Ascending aorta (tissue), 2 donors: ENCODE results near the gene ACKR2. TPM values are rescaled to one million over a fixed set of nuclear protein-coding genes. Genes with fewer than 3 reads are reported as not detected.
A peak's percentile ranks its signal among the peaks of the same experiment; 100 is the strongest.

Experiments used
- DNase-seq, 2 donors: peaks; one replicate each; pipeline ENCODE4 v3.0.0-alpha.2; 2019; ENCODE audit warnings: low spot score in 2 of 2
- H3K27ac ChIP-seq, 2 donors: fragments of 200-600 bp; sonication (generic); one replicate each; pipeline ENCODE4 v1.5.1; 2016 to 2017; ENCODE audit warnings: mild to moderate bottlenecking in 1 of 2
- H3K27me3 ChIP-seq: fragments of 200-600 bp; sonication (generic); one replicate; pipeline ENCODE4 v1.5.1; 2017
- H3K36me3 ChIP-seq, 2 donors: fragments of 200-600 bp; sonication (generic); one replicate each; pipeline ENCODE4 v1.5.1; 2016
- H3K4me1 ChIP-seq, 2 donors: fragments of 200-600 bp; sonication (generic); one replicate each; pipeline ENCODE4 v1.5.1; 2016 to 2017; ENCODE audit warnings: mild to moderate bottlenecking in 1 of 2
- H3K4me3 ChIP-seq, 2 donors: fragments of 200-600 bp; sonication (generic); one replicate each; pipeline ENCODE4 v1.5.1; 2016 to 2017; ENCODE audit warnings: mild to moderate bottlenecking in 1 of 2
- H3K9me3 ChIP-seq, 2 donors: fragments of 200-600 bp; sonication (generic); one replicate each; pipeline ENCODE4 v1.5.1; 2016
- intact Hi-C: fragments of 100-400 bp; cut with DNase I; formaldehyde crosslinking; loops from one replicate; pipeline ENCODE4 v1.15.1; 2023
- total RNA-seq: library from RNA; depleted of rRNA; stranded (reverse); fragments of >200 nt; gene quantifications from one replicate; pipeline ENCODE4 v1.1.0, GENCODE V29; 2016
- TF ChIP-seq, protein P1 (sequence below), 3 experiments: fragments of 200-600 bp in 2 of 3; fragments of 450-650 bp in 1 of 3; sonication (generic) in 2 of 3; IDR thresholded peaks; one replicate each; pipeline ENCODE4 v1.5.1; 2016 to 2019; ENCODE audit warnings: antibody characterized with exemption in 3 of 3, mild to moderate bottlenecking in 1 of 3, moderate library complexity in 1 of 3

Gene ACKR2
- total RNA-seq, 1 donor from 2014 or later, result 24.5 TPM

DNA sequence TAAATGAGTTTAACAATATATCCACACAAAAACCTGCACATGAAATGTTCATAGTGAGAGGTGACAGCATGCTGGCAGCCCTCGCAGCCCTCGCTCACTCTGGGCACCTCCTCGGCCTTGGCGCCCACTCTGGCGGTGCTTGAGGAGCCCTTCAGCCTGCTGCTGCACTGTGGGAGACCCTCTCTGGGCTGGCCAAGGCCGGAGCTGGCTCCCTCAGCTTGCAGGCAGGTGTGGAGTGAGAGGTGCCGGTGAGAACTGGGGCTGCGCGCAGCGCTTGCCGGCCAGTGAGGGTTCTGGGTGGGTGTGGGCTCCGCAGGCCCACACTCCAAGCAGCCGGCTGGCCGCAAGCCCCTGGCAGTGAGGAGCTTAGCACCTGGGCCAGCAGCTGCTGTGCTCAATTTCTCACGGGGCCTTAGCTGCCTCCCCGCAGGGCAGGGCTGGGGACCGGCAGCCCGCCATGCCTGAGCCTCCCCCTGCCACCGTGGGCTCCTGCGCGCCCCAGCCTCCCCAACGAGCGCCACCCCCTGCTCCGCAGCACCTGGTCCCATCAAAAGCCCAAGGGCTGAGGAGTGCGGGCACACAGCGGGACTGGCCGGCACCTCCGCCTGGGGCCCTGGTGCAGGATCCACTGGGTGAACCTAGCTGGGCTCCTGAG, 39.6 kb upstream of the ACKR2 start:
- no peak for DNase-seq
- H3K27ac ChIP-seq, result no peak overlapping the region
- no peak overlapping the region for H3K4me3 ChIP-seq
- no peaks in the 10 kb centered on the region for H3K27me3 ChIP-seq
- no peaks in the 10 kb centered on the region for H3K9me3 ChIP-seq
- no peaks in the 10 kb centered on the region for H3K36me3 ChIP-seq
- intact Hi-C loops, result no loop called here
- peaks cover 0 to 5% of the 10 kb centered on the region in 2 donors for H3K4me1 ChIP-seq
- TF ChIP-seq, protein P1, sequence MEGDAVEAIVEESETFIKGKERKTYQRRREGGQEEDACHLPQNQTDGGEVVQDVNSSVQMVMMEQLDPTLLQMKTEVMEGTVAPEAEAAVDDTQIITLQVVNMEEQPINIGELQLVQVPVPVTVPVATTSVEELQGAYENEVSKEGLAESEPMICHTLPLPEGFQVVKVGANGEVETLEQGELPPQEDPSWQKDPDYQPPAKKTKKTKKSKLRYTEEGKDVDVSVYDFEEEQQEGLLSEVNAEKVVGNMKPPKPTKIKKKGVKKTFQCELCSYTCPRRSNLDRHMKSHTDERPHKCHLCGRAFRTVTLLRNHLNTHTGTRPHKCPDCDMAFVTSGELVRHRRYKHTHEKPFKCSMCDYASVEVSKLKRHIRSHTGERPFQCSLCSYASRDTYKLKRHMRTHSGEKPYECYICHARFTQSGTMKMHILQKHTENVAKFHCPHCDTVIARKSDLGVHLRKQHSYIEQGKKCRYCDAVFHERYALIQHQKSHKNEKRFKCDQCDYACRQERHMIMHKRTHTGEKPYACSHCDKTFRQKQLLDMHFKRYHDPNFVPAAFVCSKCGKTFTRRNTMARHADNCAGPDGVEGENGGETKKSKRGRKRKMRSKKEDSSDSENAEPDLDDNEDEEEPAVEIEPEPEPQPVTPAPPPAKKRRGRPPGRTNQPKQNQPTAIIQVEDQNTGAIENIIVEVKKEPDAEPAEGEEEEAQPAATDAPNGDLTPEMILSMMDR (IDR thresholded peaks at IDR 0.05), result no peak

DNA sequence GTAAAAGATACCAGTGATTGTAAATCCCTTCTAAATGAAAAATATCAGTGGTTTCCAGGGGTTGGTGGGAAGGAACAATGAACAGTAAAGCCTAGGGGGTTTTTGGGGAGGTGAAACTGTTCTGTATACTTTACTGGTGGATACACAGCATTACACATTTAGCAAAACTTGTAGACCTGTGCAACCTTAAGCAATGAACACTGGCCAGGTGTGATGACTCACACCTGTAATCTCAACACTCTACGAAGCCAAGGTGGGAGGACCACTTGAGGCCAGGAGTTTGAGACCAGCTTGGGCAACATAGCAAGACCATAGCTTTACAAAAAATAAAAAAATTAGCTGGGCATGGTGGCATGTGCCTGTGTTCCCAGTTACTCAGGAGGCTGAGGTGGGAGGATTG, 38.0 kb upstream of the ACKR2 start:
- intact Hi-C loops, result no loop called here

DNA sequence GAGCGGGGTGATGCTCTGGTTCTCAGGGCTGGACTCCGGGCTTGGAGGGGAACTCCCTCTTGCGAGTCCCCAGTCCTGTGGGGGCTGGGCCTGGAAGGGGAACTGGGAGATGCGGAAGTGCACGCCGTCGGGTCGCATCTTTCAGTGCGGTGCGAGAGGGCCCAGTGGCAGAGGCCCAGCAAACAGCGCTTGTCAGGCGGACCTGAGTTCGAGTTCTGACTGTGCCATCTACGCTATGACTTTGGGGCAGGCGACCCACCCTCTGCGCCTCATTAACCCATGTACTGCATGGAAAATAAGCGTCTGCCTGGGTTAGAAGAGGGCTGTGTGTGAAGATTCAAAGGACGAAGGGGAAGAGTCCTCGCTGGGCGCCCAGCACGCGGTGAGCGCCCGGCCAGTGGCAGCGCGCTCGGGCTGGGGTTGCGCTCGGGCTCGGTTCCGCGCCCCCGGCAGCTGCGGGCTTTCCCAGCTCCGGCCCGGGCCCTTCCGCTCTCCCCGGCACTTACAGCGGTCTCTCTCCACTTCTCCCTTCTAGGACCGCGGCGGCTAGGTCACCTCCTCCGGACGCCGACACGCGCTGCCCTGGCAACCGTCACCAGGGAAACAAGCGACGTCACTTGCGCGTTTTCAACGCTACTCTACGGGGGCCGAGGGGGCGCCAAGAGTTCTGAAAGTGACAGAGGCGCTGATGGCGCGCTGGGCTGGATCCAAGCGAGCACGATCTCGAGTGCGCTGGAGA, 36.4 kb upstream of the ACKR2 start, which contains the start of gene CCDC13:
CCDC13 (minus strand) TSS at position 584 of the 739 bp plus-strand sequence. CDS start 14,908 bp downstream, outside the sequence.
- TF ChIP-seq, protein P1 (IDR thresholded peaks at IDR 0.05), result no peak
- Histone ChIP-seq H3K27ac (peak within 1 kb of the TSS; percentile 60 to 68), H3K4me3 (peak within 1 kb of the TSS; percentile 53 to 64), H3K27me3 (no peaks in the 10 kb centered on the region), H3K4me1 (peaks cover 0 to 5% of the 10 kb centered on the region in 2 donors), H3K36me3 (no peaks in the 10 kb centered on the region), H3K9me3 (no peaks in the 10 kb centered on the region)
- intact Hi-C loops, result loop anchor here (2.0 kb wide), 1 partner anchor 32 kb away; the partner anchor contains the start of gene HIGD1A
- peak; percentile 82 to 98 for DNase-seq

More for the DNA sequence above, 38.0 kb upstream of the ACKR2 start:
- Histone ChIP-seq H3K9me3 (no peaks in the 10 kb centered on the region), H3K36me3 (no peaks in the 10 kb centered on the region), H3K4me3 (no peak overlapping the region), H3K27ac (no peak overlapping the region), H3K4me1 (peaks cover 0 to 5% of the 10 kb centered on the region in 2 donors), H3K27me3 (no peaks in the 10 kb centered on the region)
- TF ChIP-seq, protein P1 (IDR thresholded peaks at IDR 0.05), result no peak
- no peak for DNase-seq

DNA sequence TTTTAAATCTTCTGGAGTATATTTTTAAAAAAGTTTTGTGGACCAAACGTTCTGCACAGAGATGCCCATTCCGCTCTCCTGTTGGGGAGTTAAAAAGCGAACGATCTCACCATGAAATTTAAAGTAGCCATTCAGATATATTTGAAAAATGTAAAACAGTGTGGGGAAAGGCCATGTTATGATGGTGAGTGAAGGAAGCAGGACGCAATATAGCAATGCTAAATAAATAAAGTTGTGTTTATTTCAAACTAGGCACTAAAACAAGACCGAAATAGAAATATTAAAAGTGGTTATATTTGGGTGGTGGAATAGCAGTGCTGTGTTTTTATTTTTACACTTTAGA, 35.9 kb upstream of the ACKR2 start:
- TF ChIP-seq, protein P1 (IDR thresholded peaks at IDR 0.05), result no peak
- no peaks in the 10 kb centered on the region for H3K27me3 ChIP-seq
- peaks cover 0 to 5% of the 10 kb centered on the region in 2 donors for H3K4me1 ChIP-seq
- peak overlapping the region; percentile 47 to 68 for H3K27ac ChIP-seq
- peak overlapping the region; percentile 53 to 64 for H3K4me3 ChIP-seq
- H3K9me3 ChIP-seq, result no peaks in the 10 kb centered on the region
- intact Hi-C loops, result loop anchor here (2.0 kb wide), 1 partner anchor 31 kb away; the partner anchor contains the start of gene HIGD1A
- DNase-seq, result no peak
- no peaks in the 10 kb centered on the region for H3K36me3 ChIP-seq

DNA sequence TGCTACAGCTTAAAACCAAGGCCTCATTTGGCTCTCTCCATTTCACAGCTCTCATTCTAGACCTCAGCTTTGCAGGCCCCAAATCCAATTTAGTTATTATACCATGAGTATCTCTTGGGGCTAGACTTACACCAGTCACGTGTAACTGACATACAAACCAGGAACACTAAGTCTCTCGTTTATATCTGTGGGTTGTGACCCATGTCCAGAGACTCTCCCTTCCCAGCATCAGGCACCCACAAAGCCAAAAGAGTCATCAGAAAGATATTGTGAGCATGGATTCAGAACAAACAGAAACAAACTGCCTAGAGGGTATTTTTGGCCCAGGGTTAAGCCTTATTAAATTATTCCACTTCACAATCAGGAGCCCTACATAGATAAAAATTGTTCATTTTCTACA, 30.6 kb upstream of the ACKR2 start:
- Histone ChIP-seq H3K27ac (peak overlapping the region; percentile 64 to 72), H3K27me3 (no peaks in the 10 kb centered on the region), H3K4me3 (no peak overlapping the region), H3K36me3 (peaks cover 0 to 9% of the 10 kb centered on the region in 2 donors), H3K4me1 (peaks cover 3 to 15% of the 10 kb centered on the region in 2 donors), H3K9me3 (no peaks in the 10 kb centered on the region)
- intact Hi-C loops, result no loop called here
- TF ChIP-seq, protein P1 (IDR thresholded peaks at IDR 0.05), result no peak
- no peak for DNase-seq
